Thymus (tissue), 11 donors: ENCODE measurements around the gene ID3. TPM values are rescaled to one million over a fixed set of nuclear protein-coding genes. Genes with fewer than 3 reads are reported as not detected.
A peak's percentile ranks its signal among the peaks of the same experiment; 100 is the strongest.
"Not testable (repeated sequence)": the region's sequence is repeated elsewhere in the genome, so short reads cannot be mapped to it uniquely, and the experiment has no call there.

Experiments used
- DNase-seq, 9 donors: peaks; one replicate each; pipeline ENCODE4 v3.0.0-alpha.2; 2013; ENCODE audit warnings: low spot score in 9 of 9, low read depth in 6 of 9, missing footprints in 1 of 9
- H3K27ac ChIP-seq, 2 donors: one replicate each; pipeline ENCODE4 v1.5.1; 2013; ENCODE audit warnings: control low read depth in 1 of 2, low read depth in 1 of 2, low read length in 1 of 2, mild to moderate bottlenecking in 1 of 2, moderate library complexity in 1 of 2
- H3K27me3 ChIP-seq, 2 donors: one replicate each; pipeline ENCODE4 v1.5.1; 2013; ENCODE audit warnings: low read length in 1 of 2; ENCODE audit not compliant: control insufficient read depth in 2 of 2, insufficient read depth in 1 of 2
- H3K36me3 ChIP-seq, 2 donors: one replicate each; pipeline ENCODE4 v1.5.1; 2013; ENCODE audit warnings: low read length in 1 of 2, mild to moderate bottlenecking in 1 of 2, moderate library complexity in 1 of 2; ENCODE audit not compliant: control insufficient read depth in 2 of 2, insufficient read depth in 2 of 2
- H3K4me1 ChIP-seq, 2 donors: one replicate each; pipeline ENCODE4 v1.5.1; 2013; ENCODE audit warnings: low read length in 2 of 2; ENCODE audit not compliant: control insufficient read depth in 2 of 2, insufficient read depth in 2 of 2
- H3K4me3 ChIP-seq, 2 donors: one replicate each; pipeline ENCODE4 v1.5.1; 2013; ENCODE audit warnings: low read length in 2 of 2, control low read depth in 1 of 2, mild to moderate bottlenecking in 1 of 2
- H3K9me3 ChIP-seq, 2 donors: one replicate each; pipeline ENCODE4 v1.5.1; 2013; ENCODE audit warnings: low read length in 1 of 2, mild to moderate bottlenecking in 1 of 2; ENCODE audit not compliant: control insufficient read depth in 2 of 2, insufficient read depth in 1 of 2
- WGBS: extraction: QIAGEN DNeasy Blood & Tissue Kit; methylation state at CpG from one replicate; pipeline ENCODE4 v1.1.7; 2013; 5-methylcytosine and 5-hydroxymethylcytosine counted together
- polyA plus RNA-seq: library from polyadenylated mRNA; stranded (reverse); fragments of 200-250 nt; gene quantifications from one replicate; pipeline ENCODE4 v1.2.3, GENCODE V29; 2013
- total RNA-seq: library from RNA; stranded (reverse); fragments of 120-200 nt; gene quantifications from one replicate; pipeline ENCODE4 v1.2.4, GENCODE V29; 2013
- donor health status: healthy.

ID3 gene
- total and polyA plus RNA-seq, 2 donors = 131 to 255 TPM

GRCh38 chr1:23548704-23549143 lies 10.6 kb downstream of the ID3 start:
- WGBS = 95% methylated on average over 9 of the region's 9 CpGs
- H3K27ac ChIP-seq = peak overlapping the region in 1 of 2 donors; percentile 56

DNA sequence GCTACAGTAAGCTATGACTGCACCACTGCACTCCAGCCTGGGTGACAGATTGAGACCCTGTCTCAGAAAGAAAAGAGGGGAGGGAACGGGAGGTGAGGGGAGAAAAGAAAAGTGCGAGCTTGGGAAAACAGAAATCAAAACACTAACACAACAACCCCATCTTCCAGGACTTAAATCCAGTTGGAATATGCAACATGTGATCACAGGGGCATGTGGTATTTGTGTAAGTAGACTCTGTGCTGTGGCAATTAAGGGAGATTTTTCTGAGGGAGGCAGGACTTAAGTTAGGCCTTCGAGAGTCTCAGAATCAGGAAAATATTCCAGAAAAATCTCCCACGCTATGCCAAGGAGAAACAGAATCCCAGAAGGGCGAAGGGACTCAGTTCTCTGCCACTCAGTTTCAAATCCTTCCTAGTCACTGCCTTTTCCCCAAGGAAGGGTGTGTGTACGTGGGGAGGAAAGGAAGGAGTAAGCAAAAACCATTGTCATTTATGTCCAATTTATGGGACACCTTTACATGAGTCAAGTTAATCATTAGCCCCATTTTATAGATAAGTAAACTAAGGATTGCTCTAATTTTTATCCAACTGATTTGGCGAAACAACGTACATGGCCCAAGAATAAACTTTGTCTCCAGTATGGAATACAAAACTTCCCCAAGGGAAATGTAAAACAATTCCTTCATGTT lies 12.3 kb downstream of the ID3 start:
- Histone ChIP-seq H3K27me3 (no peaks in the 10 kb centered on the region), H3K27ac (peak overlapping the region in 1 of 2 donors; percentile 14), H3K9me3 (peaks cover 0 to 5% of the 10 kb centered on the region in 2 donors), H3K4me1 (peaks cover 33 to 68% of the 10 kb centered on the region in 2 donors), H3K36me3 (no peaks in the 10 kb centered on the region), H3K4me3 (no peak overlapping the region)
- WGBS = 97% methylated on average over 8 of the region's 8 CpGs
- no peak for DNase-seq

More at GRCh38 chr1:23548704-23549143, 10.6 kb downstream of the ID3 start:
- Histone ChIP-seq H3K36me3 (no peaks in the 10 kb centered on the region), H3K9me3 (peaks cover 0 to 5% of the 10 kb centered on the region in 2 donors), H3K4me3 (no peak overlapping the region), H3K27me3 (no peaks in the 10 kb centered on the region), H3K4me1 (peaks cover 43 to 84% of the 10 kb centered on the region in 2 donors)
- no peak for DNase-seq

- Histone ChIP-seq H3K4me3 (no peak overlapping the region), H3K36me3 (no peaks in the 10 kb centered on the region), H3K9me3 (peaks cover 0 to 5% of the 10 kb centered on the region in 2 donors), H3K4me1 (peaks cover 22 to 56% of the 10 kb centered on the region in 2 donors), H3K27ac (peak overlapping the region in 1 of 2 donors; percentile 72), H3K27me3 (no peaks in the 10 kb centered on the region)
- no peak for DNase-seq
- 97% methylated on average over 9 of the region's 9 CpGs for WGBS
Observed at GRCh38 chr1:23545851-23546250, 13.4 kb downstream of the ID3 start.

DNA sequence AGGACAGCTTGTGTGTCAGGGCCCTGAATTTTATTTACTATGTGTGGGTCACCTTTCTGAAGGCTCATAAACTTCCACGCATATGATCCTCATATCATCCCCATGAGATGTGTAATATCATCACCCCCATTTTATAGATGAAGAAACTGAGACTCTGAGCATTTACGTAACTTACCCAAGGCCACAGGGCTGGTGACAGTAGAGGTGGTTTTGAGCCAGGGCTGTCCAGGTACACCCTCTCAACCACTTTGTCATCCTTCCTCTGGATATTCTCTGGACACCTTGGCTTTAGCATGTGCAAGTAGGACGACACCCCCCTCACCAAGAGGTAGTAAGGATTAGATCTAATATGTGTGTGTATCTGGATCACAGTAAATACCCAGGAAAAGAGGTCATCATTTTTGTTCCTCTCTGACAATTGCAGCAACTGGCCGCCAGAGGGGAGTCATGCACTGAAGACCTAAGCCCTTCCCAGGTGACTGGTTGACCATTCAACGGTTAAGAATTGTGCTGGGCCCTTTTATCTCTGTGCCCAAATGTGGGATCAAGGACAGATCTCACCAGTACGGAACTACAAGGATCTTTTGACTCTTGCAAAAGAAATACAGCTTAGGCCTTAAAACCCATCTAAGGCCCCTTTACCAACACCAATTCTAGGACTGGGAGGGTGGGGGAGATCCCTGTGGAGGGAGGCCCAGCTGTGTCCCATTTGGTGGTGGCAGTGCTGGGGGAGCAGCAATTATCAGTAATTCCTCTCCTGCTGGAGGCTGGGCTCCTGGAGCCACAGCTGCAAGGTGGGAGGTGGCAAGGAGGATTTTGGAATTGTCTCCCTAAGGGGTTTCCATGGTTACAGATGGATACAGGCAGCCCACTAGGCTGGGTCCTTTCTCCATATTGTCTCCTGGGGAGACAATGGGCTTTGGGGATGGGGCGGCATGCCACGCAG lies 14.6 kb downstream of the ID3 start:
- no peaks in the 10 kb centered on the region for H3K36me3 ChIP-seq
- DNase-seq = peak in 3 of 9 donors; percentile 76 to 87 (median 81)
- H3K27ac ChIP-seq = peak overlapping the region in 1 of 2 donors; percentile 72
- 48% methylated on average over 8 of the region's 8 CpGs for WGBS
- H3K9me3 ChIP-seq = peaks cover 0 to 5% of the 10 kb centered on the region in 2 donors
- H3K4me3 ChIP-seq = no peak overlapping the region
- H3K4me1 ChIP-seq = peaks cover 17 to 51% of the 10 kb centered on the region in 2 donors
- no peaks in the 10 kb centered on the region for H3K27me3 ChIP-seq

- Histone ChIP-seq H3K36me3 (no peaks in the 10 kb centered on the region), H3K4me1 (peaks cover 21 to 49% of the 10 kb centered on the region in 2 donors), H3K27me3 (no peaks in the 10 kb centered on the region), H3K4me3 (no peak overlapping the region), H3K27ac (no peak overlapping the region), H3K9me3 (peaks cover 0 to 5% of the 10 kb centered on the region in 2 donors)
- 96% methylated on average over 8 of the region's 8 CpGs for WGBS
- DNase-seq = no peak
Observed at GRCh38 chr1:23543707-23544443, 15.4 kb downstream of the ID3 start.

DNA sequence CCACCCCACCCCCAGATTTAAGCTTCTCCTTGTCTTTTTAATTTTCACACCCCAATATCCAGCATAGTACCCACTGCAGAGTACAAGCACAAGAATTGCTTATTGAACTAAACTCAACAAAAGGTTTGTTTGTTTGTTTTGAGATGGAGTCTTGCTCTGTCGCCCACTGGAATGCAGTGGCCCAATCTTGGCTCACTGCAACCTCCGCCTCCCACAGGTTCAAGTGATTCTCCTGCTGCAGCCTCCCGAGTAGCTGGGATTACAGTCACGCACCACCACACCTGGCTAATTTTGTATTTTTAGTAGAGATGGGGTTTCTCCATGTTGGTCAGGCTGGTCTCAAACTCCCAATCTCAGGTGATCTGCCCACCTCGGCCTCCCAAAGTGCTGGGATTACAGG lies 16.4 kb downstream of the ID3 start:
- 96% methylated on average over 5 of the region's 5 CpGs for WGBS
- not testable (repeated sequence) for H3K9me3 ChIP-seq, H3K27me3 ChIP-seq, H3K27ac ChIP-seq, H3K4me3 ChIP-seq, H3K36me3 ChIP-seq, DNase-seq
- peaks cover 21 to 40% of the 10 kb centered on the region in 2 donors for H3K4me1 ChIP-seq

GRCh38 chr1:23539698-23540266 lies 19.5 kb downstream of the ID3 start:
- H3K27me3 ChIP-seq = no peaks in the 10 kb centered on the region
- H3K4me3 ChIP-seq = peak overlapping the region in 1 of 2 donors; percentile 11
- H3K9me3 ChIP-seq = no peaks in the 10 kb centered on the region
- H3K36me3 ChIP-seq = no peaks in the 10 kb centered on the region
- H3K27ac ChIP-seq = no peak overlapping the region
- peak; percentile 91 to 99 (median 96) for DNase-seq
- peaks cover 11 to 33% of the 10 kb centered on the region in 2 donors for H3K4me1 ChIP-seq
- WGBS = 6% methylated on average over 16 of the region's 16 CpGs

DNA sequence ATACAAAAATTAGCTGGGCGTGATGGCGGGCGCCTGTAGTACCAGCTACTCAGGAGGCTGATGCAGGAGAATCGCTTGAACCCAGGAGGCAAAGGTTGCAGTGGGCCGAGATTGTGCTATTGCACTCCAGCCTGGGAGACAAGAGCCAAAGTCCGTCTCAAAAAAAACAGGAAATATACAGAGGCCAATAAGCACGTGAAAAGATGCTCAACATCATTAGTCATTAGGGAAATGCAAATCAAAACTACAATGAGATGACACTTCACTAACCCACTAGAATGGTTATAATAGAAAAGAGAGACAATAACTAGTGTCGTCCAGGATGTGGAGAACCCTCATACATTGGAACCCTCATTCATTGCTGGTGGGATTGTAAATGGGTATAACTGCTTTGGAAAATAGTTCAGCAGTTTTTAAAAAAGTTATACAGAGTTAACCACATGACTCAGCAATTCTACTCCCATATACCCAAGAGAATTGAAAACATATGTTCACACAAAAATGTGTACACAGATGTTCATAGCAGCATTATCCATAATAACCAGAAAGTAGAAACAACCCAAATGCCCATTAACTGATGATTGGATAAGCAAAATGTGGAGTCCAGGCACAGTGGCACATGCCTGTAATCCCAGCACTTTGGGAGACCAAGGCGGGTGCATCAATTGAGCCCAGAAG lies 21.9 kb downstream of the ID3 start:
- Histone ChIP-seq H3K4me3 (no peak overlapping the region), H3K27me3 (no peaks in the 10 kb centered on the region), H3K36me3 (no peaks in the 10 kb centered on the region), H3K4me1 (peaks cover 26 to 47% of the 10 kb centered on the region in 2 donors), H3K9me3 (no peaks in the 10 kb centered on the region), H3K27ac (no peak overlapping the region)
- DNase-seq = no peak
- 77% methylated on average over 9 of the region's 9 CpGs for WGBS
